Testis (tissue), 2 donors: ENCODE measurements around the gene MSI2.

Source experiments
- CTCF ChIP-seq, 3 experiments: fragments of 450-650 bp in 2 of 3; fragments of 200-600 bp in 1 of 3; sonication (generic) in 1 of 3; IDR thresholded peaks; one replicate each; pipeline ENCODE4 v1.5.1; 2016 to 2019; ENCODE audit warnings: antibody characterized with exemption in 3 of 3, mild to moderate bottlenecking in 2 of 3, moderate library complexity in 1 of 3
- POLR2A ChIP-seq: fragments of 450-650 bp; IDR thresholded peaks from one replicate; pipeline ENCODE4 v1.6.1; 2017; ENCODE audit warnings: antibody characterized with exemption, mild to moderate bottlenecking, moderate library complexity

DNA sequence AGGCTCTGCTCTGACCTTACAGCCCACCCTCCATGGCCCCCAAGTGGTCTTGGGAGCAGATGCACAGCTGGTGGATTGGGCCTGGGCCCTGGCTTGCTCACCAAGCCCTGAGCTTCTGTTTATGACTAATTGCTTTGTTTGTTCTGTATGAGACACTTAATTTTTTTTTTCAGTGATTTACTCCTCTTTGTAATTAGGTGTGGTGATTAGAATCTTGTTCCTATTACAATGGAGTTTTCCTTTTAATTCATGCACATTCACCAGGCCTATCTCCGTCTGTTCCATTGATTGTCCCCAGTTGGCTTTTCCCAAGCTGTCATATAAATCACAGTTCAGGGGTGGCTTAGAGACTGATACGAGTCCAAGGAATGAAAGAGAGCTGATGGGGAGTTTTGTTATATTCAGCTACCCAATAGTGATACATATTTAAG, 246.5 kb downstream of the MSI2 start:
- TF ChIP-seq CTCF (IDR thresholded peaks at IDR 0.05): no peak
- TF ChIP-seq POLR2A: no peak
